Ascending aorta (tissue), 2 donors: ENCODE results near the gene CCR4. TPM values are rescaled to one million over a fixed set of nuclear protein-coding genes. Genes with fewer than 3 reads are reported as not detected.
"Not testable (repeated sequence)": the region's sequence is repeated elsewhere in the genome, so short reads cannot be mapped to it uniquely, and the experiment has no call there.

Experiments used
- DNase-seq, 2 donors: peaks; one replicate each; pipeline ENCODE4 v3.0.0-alpha.2; 2019; ENCODE audit warnings: low spot score in 2 of 2
- H3K27ac ChIP-seq, 2 donors: fragments of 200-600 bp; sonication (generic); one replicate each; pipeline ENCODE4 v1.5.1; 2016 to 2017; ENCODE audit warnings: mild to moderate bottlenecking in 1 of 2
- H3K27me3 ChIP-seq: fragments of 200-600 bp; sonication (generic); one replicate; pipeline ENCODE4 v1.5.1; 2017
- H3K36me3 ChIP-seq, 2 donors: fragments of 200-600 bp; sonication (generic); one replicate each; pipeline ENCODE4 v1.5.1; 2016
- H3K4me1 ChIP-seq, 2 donors: fragments of 200-600 bp; sonication (generic); one replicate each; pipeline ENCODE4 v1.5.1; 2016 to 2017; ENCODE audit warnings: mild to moderate bottlenecking in 1 of 2
- H3K4me3 ChIP-seq, 2 donors: fragments of 200-600 bp; sonication (generic); one replicate each; pipeline ENCODE4 v1.5.1; 2016 to 2017; ENCODE audit warnings: mild to moderate bottlenecking in 1 of 2
- H3K9me3 ChIP-seq, 2 donors: fragments of 200-600 bp; sonication (generic); one replicate each; pipeline ENCODE4 v1.5.1; 2016
- CTCF ChIP-seq, 3 experiments: fragments of 200-600 bp in 2 of 3; fragments of 450-650 bp in 1 of 3; sonication (generic) in 2 of 3; IDR thresholded peaks; one replicate each; pipeline ENCODE4 v1.5.1; 2016 to 2019; ENCODE audit warnings: antibody characterized with exemption in 3 of 3, mild to moderate bottlenecking in 1 of 3, moderate library complexity in 1 of 3
- intact Hi-C: fragments of 100-400 bp; cut with DNase I; formaldehyde crosslinking; loops from one replicate; pipeline ENCODE4 v1.15.1; 2023
- total RNA-seq: library from RNA; depleted of rRNA; stranded (reverse); fragments of >200 nt; gene quantifications from one replicate; pipeline ENCODE4 v1.1.0, GENCODE V29; 2016

The CCR4 gene
- total RNA-seq, 1 donor from 2014 or later = 3.1 TPM

- TF ChIP-seq CTCF (IDR thresholded peaks at IDR 0.05) = no peak
- no peak for DNase-seq
- intact Hi-C loops = no loop called here
- H3K4me3 ChIP-seq = no peak overlapping the region
- no peaks in the 10 kb centered on the region for H3K4me1 ChIP-seq
- H3K36me3 ChIP-seq = no peaks in the 10 kb centered on the region
- H3K27me3 ChIP-seq = no peaks in the 10 kb centered on the region
- H3K27ac ChIP-seq = no peak overlapping the region
- H3K9me3 ChIP-seq = no peaks in the 10 kb centered on the region
Observed at GRCh38 chr3:32963871-32964270, 12.4 kb downstream of the CCR4 start.

GRCh38 chr3:32964781-32965180 lies 13.3 kb downstream of the CCR4 start:
- H3K27ac ChIP-seq, intact Hi-C loops, H3K9me3 ChIP-seq, H3K27me3 ChIP-seq, H3K4me3 ChIP-seq, DNase-seq, H3K4me1 ChIP-seq, H3K36me3 ChIP-seq: not testable (repeated sequence)

- H3K36me3 ChIP-seq, H3K4me1 ChIP-seq, intact Hi-C loops, H3K27me3 ChIP-seq, H3K27ac ChIP-seq, H3K4me3 ChIP-seq, H3K9me3 ChIP-seq, DNase-seq: not testable (repeated sequence)
Observed at GRCh38 chr3:32965617-32966213, 14.3 kb downstream of the CCR4 start.

- H3K4me3 ChIP-seq, intact Hi-C loops, H3K27ac ChIP-seq, H3K9me3 ChIP-seq, H3K36me3 ChIP-seq, H3K4me1 ChIP-seq, H3K27me3 ChIP-seq, DNase-seq: not testable (repeated sequence)
Observed at GRCh38 chr3:32966627-32967026, 15.2 kb downstream of the CCR4 start.

- Histone ChIP-seq H3K4me1 (no peaks in the 10 kb centered on the region), H3K27me3 (no peaks in the 10 kb centered on the region), H3K9me3 (no peaks in the 10 kb centered on the region), H3K36me3 (no peaks in the 10 kb centered on the region), H3K4me3 (no peak overlapping the region), H3K27ac (no peak overlapping the region)
- no peak for TF ChIP-seq CTCF (IDR thresholded peaks at IDR 0.05)
- no peak for DNase-seq
- intact Hi-C loops = no loop called here
Observed at GRCh38 chr3:32968166-32968919, 16.9 kb downstream of the CCR4 start.

GRCh38 chr3:32968920-32969389 lies 17.5 kb downstream of the CCR4 start:
- TF ChIP-seq CTCF (IDR thresholded peaks at IDR 0.05) = no peak
- Histone ChIP-seq H3K9me3 (no peaks in the 10 kb centered on the region), H3K4me3 (no peak overlapping the region), H3K27ac (no peak overlapping the region), H3K36me3 (no peaks in the 10 kb centered on the region), H3K4me1 (no peaks in the 10 kb centered on the region), H3K27me3 (no peaks in the 10 kb centered on the region)
- intact Hi-C loops = no loop called here
- DNase-seq = no peak

GRCh38 chr3:32969656-32970055 lies 18.2 kb downstream of the CCR4 start:
- no peak for DNase-seq
- Histone ChIP-seq H3K4me1 (no peaks in the 10 kb centered on the region), H3K36me3 (no peaks in the 10 kb centered on the region), H3K27ac (no peak overlapping the region), H3K27me3 (no peaks in the 10 kb centered on the region), H3K9me3 (no peaks in the 10 kb centered on the region), H3K4me3 (no peak overlapping the region)
- intact Hi-C loops = no loop called here
- TF ChIP-seq CTCF (IDR thresholded peaks at IDR 0.05) = no peak

- H3K9me3 ChIP-seq, H3K27me3 ChIP-seq, H3K27ac ChIP-seq, intact Hi-C loops, H3K4me1 ChIP-seq, DNase-seq, H3K4me3 ChIP-seq, H3K36me3 ChIP-seq: not testable (repeated sequence)
Observed at GRCh38 chr3:32971291-32971690, 19.8 kb downstream of the CCR4 start.
